Gastroesophageal sphincter (tissue), 4 donors: ENCODE results near the gene DIO3. TPM values are rescaled to one million over a fixed set of nuclear protein-coding genes. Genes with fewer than 3 reads are reported as not detected.
A peak's percentile ranks its signal among the peaks of the same experiment; 100 is the strongest.
"Not testable (repeated sequence)": the region's sequence is repeated elsewhere in the genome, so short reads cannot be mapped to it uniquely, and the experiment has no call there.

ENCODE experiments used
- ATAC-seq: fragments of 150-250 bp; one replicate; pipeline ENCODE4 v1.9.1; 2016; ENCODE audit warnings: mild to moderate bottlenecking, moderate library complexity
- H3K27ac ChIP-seq, 4 donors: fragments of 200-600 bp; sonication (generic) in 3 of 4; 1 replicate in 3 of 4; 2 replicates in 1 of 4; pipeline ENCODE4 v1.5.1; 2016 to 2019
- H3K27me3 ChIP-seq: fragments of 200-600 bp; sonication (generic); one replicate; pipeline ENCODE4 v1.5.1; 2019
- H3K36me3 ChIP-seq, 2 donors: fragments of 200-600 bp; sonication (generic); one replicate each; pipeline ENCODE4 v1.5.1; 2019; ENCODE audit warnings: control low read depth in 1 of 2
- H3K4me1 ChIP-seq, 3 donors: fragments of 200-600 bp; sonication (generic); 1 replicate in 2 of 3; 2 replicates in 1 of 3; pipeline ENCODE4 v1.5.1; 2016 to 2019; ENCODE audit warnings: control low read depth in 2 of 3
- H3K4me3 ChIP-seq, 2 donors: fragments of 200-600 bp; sonication (generic); one replicate each; pipeline ENCODE4 v1.5.1; 2019; ENCODE audit warnings: mild to moderate bottlenecking in 1 of 2, moderate library complexity in 1 of 2
- H3K9me3 ChIP-seq, 3 donors: fragments of 200-600 bp; sonication (generic); one replicate each; pipeline ENCODE4 v1.5.1; 2017 to 2019; ENCODE audit warnings: control low read depth in 2 of 3
- EP300 ChIP-seq: sonication (generic); formaldehyde crosslinking; IDR thresholded peaks from one replicate; pipeline ENCODE4 v1.6.1; 2017; ENCODE audit warnings: antibody characterized with exemption, mild to moderate bottlenecking
- POLR2A ChIP-seq, 2 donors: fragments of 450-650 bp; IDR thresholded peaks; one replicate each; pipeline ENCODE4 v1.6.1; 2017; ENCODE audit warnings: antibody characterized with exemption in 2 of 2, mild to moderate bottlenecking in 2 of 2, moderate library complexity in 1 of 2
- POLR2AphosphoS5 ChIP-seq: sonication (generic); formaldehyde crosslinking; IDR thresholded peaks from one replicate; pipeline ENCODE4 v1.6.1; 2017; ENCODE audit warnings: antibody characterized with exemption
- WGBS, 2 donors: methylation state at CpG; one replicate each; pipeline ENCODE4 v1.1.5; 2018; ENCODE audit warnings: low coverage in 1 of 2; 5-methylcytosine and 5-hydroxymethylcytosine counted together
- total RNA-seq, 4 donors: library from RNA; depleted of rRNA; stranded (reverse); fragments of >200 nt; gene quantifications; one replicate each; pipeline ENCODE4 v1.1.0, GENCODE V29; 2016
- TF ChIP-seq, protein P1 (sequence below), 4 experiments: fragments of 200-600 bp in 2 of 4; fragments of 450-650 bp in 2 of 4; sonication (generic) in 1 of 4; IDR thresholded peaks; one replicate each; pipeline ENCODE4 v1.5.1; 2017 to 2019; ENCODE audit warnings: antibody characterized with exemption in 4 of 4, mild to moderate bottlenecking in 2 of 4, moderate library complexity in 2 of 4

Gene DIO3
- total RNA-seq, 4 donors from 2014 or later: 0.52 to 2.6 (median 1.2) TPM

- no peak for ATAC-seq
- TF ChIP-seq POLR2A (IDR thresholded peaks at IDR 0.05) (no peak), POLR2AphosphoS5 (no peak), EP300 (no peak)
- TF ChIP-seq, protein P1, sequence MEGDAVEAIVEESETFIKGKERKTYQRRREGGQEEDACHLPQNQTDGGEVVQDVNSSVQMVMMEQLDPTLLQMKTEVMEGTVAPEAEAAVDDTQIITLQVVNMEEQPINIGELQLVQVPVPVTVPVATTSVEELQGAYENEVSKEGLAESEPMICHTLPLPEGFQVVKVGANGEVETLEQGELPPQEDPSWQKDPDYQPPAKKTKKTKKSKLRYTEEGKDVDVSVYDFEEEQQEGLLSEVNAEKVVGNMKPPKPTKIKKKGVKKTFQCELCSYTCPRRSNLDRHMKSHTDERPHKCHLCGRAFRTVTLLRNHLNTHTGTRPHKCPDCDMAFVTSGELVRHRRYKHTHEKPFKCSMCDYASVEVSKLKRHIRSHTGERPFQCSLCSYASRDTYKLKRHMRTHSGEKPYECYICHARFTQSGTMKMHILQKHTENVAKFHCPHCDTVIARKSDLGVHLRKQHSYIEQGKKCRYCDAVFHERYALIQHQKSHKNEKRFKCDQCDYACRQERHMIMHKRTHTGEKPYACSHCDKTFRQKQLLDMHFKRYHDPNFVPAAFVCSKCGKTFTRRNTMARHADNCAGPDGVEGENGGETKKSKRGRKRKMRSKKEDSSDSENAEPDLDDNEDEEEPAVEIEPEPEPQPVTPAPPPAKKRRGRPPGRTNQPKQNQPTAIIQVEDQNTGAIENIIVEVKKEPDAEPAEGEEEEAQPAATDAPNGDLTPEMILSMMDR (IDR thresholded peaks at IDR 0.05): no peak
- peaks cover 0 to 29% (median 0%) of the 10 kb centered on the region in 3 donors for H3K4me1 ChIP-seq
- peaks cover 0 to 4% of the 10 kb centered on the region in 2 donors for H3K36me3 ChIP-seq
- H3K9me3 ChIP-seq: peaks cover 0 to 19% (median 0%) of the 10 kb centered on the region in 3 donors
- H3K27me3 ChIP-seq: peaks cover 96% of the 10 kb centered on the region
- H3K27ac ChIP-seq: no peak overlapping the region
- peak overlapping the region in 1 of 2 donors; percentile 34 for H3K4me3 ChIP-seq
- 0 to 3% methylated on average over 1 to 12 of the region's 21 CpGs for WGBS, 2 donors
Observed at GRCh38 chr14:101564444-101564776, 3.1 kb downstream of the DIO3 start.

DNA sequence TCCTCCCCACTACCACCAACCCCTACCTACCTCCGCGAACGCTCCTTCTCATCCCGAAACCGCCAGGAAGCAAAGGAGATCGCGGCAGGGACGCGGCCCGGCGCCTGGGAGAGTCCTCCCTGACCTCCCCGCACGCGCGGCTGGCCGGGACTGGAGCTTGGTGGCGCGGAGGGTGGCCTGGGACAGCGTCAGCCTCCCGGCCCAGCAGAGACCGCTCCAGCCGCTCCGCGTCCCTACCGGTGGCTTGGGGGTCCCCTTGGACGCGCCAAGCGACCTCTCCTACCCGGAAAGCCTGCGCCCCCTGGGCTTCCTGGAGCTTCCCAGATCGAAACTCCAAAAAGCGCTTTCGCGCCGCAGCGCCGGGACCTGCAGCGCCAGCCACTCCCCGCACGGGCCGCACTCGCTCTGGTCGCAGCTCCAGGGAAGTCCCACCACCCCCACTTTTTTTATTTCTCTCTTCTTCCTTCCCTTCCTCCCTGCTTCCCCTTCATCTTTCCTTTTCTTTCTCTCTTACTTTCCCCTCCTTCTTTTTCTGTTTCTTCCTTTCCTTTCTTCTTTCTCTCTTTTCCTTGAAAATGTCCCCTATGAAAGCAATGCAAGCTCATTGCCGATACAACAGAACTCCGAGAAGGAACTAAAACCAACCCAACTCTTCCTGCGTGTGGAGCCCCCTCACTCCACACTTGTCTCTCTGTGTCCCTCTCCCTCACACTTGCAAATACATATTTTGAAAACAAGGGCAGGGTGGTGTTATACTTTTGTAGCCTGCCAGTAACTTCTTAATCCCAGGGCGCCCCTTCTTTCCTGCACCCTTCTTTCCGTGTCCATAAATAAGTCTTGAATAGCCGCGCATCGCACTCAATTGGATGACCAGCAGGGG is 3.8 kb downstream of the DIO3 start:
- Histone ChIP-seq H3K27ac (no peak overlapping the region), H3K9me3 (peaks cover 0 to 19% (median 0%) of the 10 kb centered on the region in 3 donors), H3K4me3 (peak overlapping the region in 1 of 2 donors; percentile 34), H3K4me1 (peaks cover 0 to 23% (median 0%) of the 10 kb centered on the region in 3 donors), H3K36me3 (peaks cover 0 to 4% of the 10 kb centered on the region in 2 donors), H3K27me3 (peaks cover 93% of the 10 kb centered on the region)
- WGBS, 2 donors: 3 to 7% methylated on average over 4 to 32 of the region's 51 CpGs
- TF ChIP-seq POLR2A (IDR thresholded peaks at IDR 0.05) (no peak), POLR2AphosphoS5 (no peak), EP300 (no peak)
- TF ChIP-seq, protein P1 (IDR thresholded peaks at IDR 0.05): no peak
- no peak for ATAC-seq

GRCh38 chr14:101567252-101567651 is 6.0 kb downstream of the DIO3 start:
- 60 to 80% methylated on average over 1 of the region's 5 CpGs for WGBS, 2 donors
- Histone ChIP-seq H3K9me3 (peaks cover 0 to 5% (median 0%) of the 10 kb centered on the region in 3 donors), H3K27me3 (peaks cover 76% of the 10 kb centered on the region), H3K27ac (no peak overlapping the region), H3K36me3 (no peaks in the 10 kb centered on the region), H3K4me3 (no peak overlapping the region), H3K4me1 (peaks cover 0 to 22% (median 0%) of the 10 kb centered on the region in 3 donors)
- no peak for TF ChIP-seq POLR2AphosphoS5
- no peak for TF ChIP-seq POLR2A (IDR thresholded peaks at IDR 0.05)
- TF ChIP-seq, protein P1 (IDR thresholded peaks at IDR 0.05): no peak
- no peak for TF ChIP-seq EP300
- no peak for ATAC-seq

DNA sequence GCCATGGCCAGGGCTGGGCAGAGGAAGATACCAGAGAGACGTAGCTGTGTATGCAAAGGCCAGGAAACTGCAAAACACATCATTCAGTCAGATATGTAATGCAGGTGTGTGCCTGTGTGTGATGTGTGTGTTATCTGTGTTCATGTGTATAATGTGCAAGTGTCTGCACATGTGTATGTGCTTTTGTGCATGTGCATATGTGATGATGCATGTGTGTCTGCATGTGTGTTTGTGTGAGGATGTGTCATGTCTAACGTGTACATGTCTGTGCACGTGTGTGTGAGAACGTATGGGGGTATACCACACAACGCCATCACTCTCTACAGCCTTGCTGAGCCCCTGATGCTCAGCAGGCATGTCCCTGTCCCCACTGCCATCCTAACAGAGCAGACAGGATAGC is 9.7 kb downstream of the DIO3 start:
- TF ChIP-seq POLR2A (IDR thresholded peaks at IDR 0.05) (no peak), EP300 (no peak), POLR2AphosphoS5 (no peak)
- TF ChIP-seq, protein P1 (IDR thresholded peaks at IDR 0.05): no peak
- Histone ChIP-seq H3K27me3 (peaks cover 55% of the 10 kb centered on the region), H3K4me1 (no peaks in the 10 kb centered on the region), H3K36me3 (no peaks in the 10 kb centered on the region), H3K4me3 (no peak overlapping the region), H3K27ac (no peak overlapping the region), H3K9me3 (no peaks in the 10 kb centered on the region)
- WGBS, 2 donors: 60 to 69% methylated on average over 3 to 5 of the region's 5 CpGs
- ATAC-seq: no peak

DNA sequence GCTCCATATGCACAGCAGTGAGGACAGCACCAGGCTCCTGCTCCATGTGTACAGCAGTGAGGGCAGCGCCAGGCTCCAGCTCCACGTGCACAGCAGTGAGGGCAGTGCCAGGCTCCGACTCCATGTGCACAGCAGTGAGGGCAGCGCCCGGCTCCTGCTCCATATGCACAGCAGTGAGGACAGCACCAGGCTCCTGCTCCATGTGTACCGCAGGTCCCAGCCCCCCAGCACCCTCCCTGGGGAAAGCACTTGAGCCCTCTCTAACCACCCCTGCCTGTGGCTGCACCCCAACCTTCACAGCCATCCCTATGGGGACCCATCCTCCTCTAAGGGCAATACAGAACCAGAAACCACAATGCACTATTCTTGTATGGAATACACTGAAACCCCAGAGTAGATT is 11.2 kb downstream of the DIO3 start:
- H3K27me3 ChIP-seq: peaks cover 39% of the 10 kb centered on the region
- ATAC-seq, H3K4me3 ChIP-seq, H3K36me3 ChIP-seq, H3K27ac ChIP-seq, H3K9me3 ChIP-seq, H3K4me1 ChIP-seq: not testable (repeated sequence)
- WGBS, 2 donors: no CpG with 5 or more reads among the region's 6 CpGs
